Caco-2 (cell line): ENCODE measurements around the gene BHLHE23. TPM values are rescaled to one million over a fixed set of nuclear protein-coding genes. Genes with fewer than 3 reads are reported as not detected.

Source experiments
- BruUV-seq: library from RNA; stranded (reverse); fragments of 400-500 nt; replicated peaks from 2 replicates; lab custom pipeline; 2021; lab: Mats Ljungman, UMichigan
- CTCF ChIA-PET: fragments of 300-600 bp; sonication (Branson Sonifier 250); formaldehyde crosslinking; loops from one replicate; lab custom pipeline; 2022; ENCODE audit warnings: antibody characterized with exemption; lab: Charles Lee
- POLR2A ChIA-PET: fragments of 300-600 bp; sonication (Branson Sonifier 250); formaldehyde crosslinking; loops from one replicate; lab custom pipeline; 2022; ENCODE audit warnings: antibody characterized with exemption; lab: Charles Lee
- DNase-seq, 2 experiments: peaks; one replicate each; pipeline versions ENCODE4 v3.0.0 to v3.0.0-alpha.2; 2020 to 2022
- H3K27me3 ChIP-seq: replicated peaks from 2 replicates; pipeline ENCODE4 v1.6.0; 2011; ENCODE audit warnings: low read length; ENCODE audit not compliant: control insufficient read depth, insufficient read depth
- H3K36me3 ChIP-seq: 2 replicates; pipeline ENCODE4 v1.5.1; 2011; ENCODE audit warnings: low read length; ENCODE audit not compliant: control insufficient read depth, insufficient read depth
- H3K4me1 ChIP-seq: fragments of 250-450 bp; sonication (Bioruptor Pico); 2 replicates; pipeline ENCODE4 v1.5.1; 2020; ENCODE audit warnings: mild to moderate bottlenecking
- H3K4me3 ChIP-seq: 2 replicates; pipeline ENCODE4 v1.5.1; 2011; ENCODE audit warnings: low read depth, mild to moderate bottlenecking, control low read depth, low read length
- H3K9me3 ChIP-seq: fragments of 250-450 bp; sonication (Bioruptor Pico); 2 replicates; pipeline ENCODE4 v1.5.1; 2020; ENCODE audit warnings: mild to moderate bottlenecking, moderate library complexity
- H3K27ac Mint-ChIP-seq: one replicate; pipeline ENCODE4 v1.8.0; 2022; ENCODE audit warnings: mixed read lengths; ENCODE audit not compliant: unreplicated experiment
- H3K27me3 Mint-ChIP-seq: one replicate; pipeline ENCODE4 v1.8.0; 2022; ENCODE audit warnings: mixed read lengths; ENCODE audit not compliant: insufficient read depth, unreplicated experiment
- H3K36me3 Mint-ChIP-seq: one replicate; pipeline ENCODE4 v1.8.0; 2022; ENCODE audit warnings: mild to moderate bottlenecking, mixed read lengths; ENCODE audit not compliant: insufficient read depth, unreplicated experiment
- H3K4me1 Mint-ChIP-seq: one replicate; pipeline ENCODE4 v1.8.0; 2022; ENCODE audit warnings: low read depth, mixed read lengths; ENCODE audit not compliant: unreplicated experiment
- H3K4me3 Mint-ChIP-seq: one replicate; pipeline ENCODE4 v1.8.0; 2022; ENCODE audit warnings: mild to moderate bottlenecking, moderate library complexity, mixed read lengths; ENCODE audit not compliant: unreplicated experiment
- H3K9me3 Mint-ChIP-seq: one replicate; pipeline ENCODE4 v1.8.0; 2022; ENCODE audit warnings: mixed read lengths; ENCODE audit not compliant: unreplicated experiment
- CTCF ChIP-seq, 2 experiments: fragments of 200-600 bp in 1 of 2; IDR thresholded peaks; 1 replicate in 1 of 2; 2 replicates in 1 of 2; pipeline versions ENCODE4 v1.5.1 to v1.8.0; 2011 to 2022; ENCODE audit warnings: antibody characterized with exemption in 1 of 2, control low read depth in 1 of 2, inconsistent platforms in 1 of 2, low read depth in 1 of 2, low read length in 1 of 2, mild to moderate bottlenecking in 1 of 2, moderate library complexity in 1 of 2; ENCODE audit not compliant: insufficient read depth in 1 of 2, severe bottlenecking in 1 of 2, unreplicated experiment in 1 of 2
- intact Hi-C: fragments of 100-400 bp; cut with micrococcal nuclease; formaldehyde crosslinking; loops from one replicate; pipeline ENCODE4 v1.10.0; 2022; ENCODE audit not compliant: unreplicated experiment
- total RNA-seq: library from RNA; stranded (reverse); gene quantifications from 2 replicates; pipeline ENCODE4 v1.2.3, GENCODE V29; 2022

Gene BHLHE23
- total RNA-seq, 1 experiment from 2014 or later: 0.95 TPM

- ChIA-PET CTCF (interaction anchor here (1.9 to 2.3 kb wide), 2 partner anchors 8 to 28 kb away, joined by 8 to 20 read pairs; no protein-coding TSS in a partner anchor), POLR2A (interaction anchor here (0.7 kb wide), 1 partner anchor 28 kb away, joined by 3 read pairs; no protein-coding TSS in a partner anchor)
- no peak for DNase-seq
- H3K27ac Mint-ChIP-seq: no peak overlapping the region
- H3K36me3 ChIP-seq: no peaks in the 10 kb centered on the region
- intact Hi-C loops: no loop called here
- H3K4me3 Mint-ChIP-seq: no peak overlapping the region
- H3K36me3 Mint-ChIP-seq: no peaks in the 10 kb centered on the region
- peaks cover 4% of the 10 kb centered on the region for H3K27me3 Mint-ChIP-seq
- no peaks in the 10 kb centered on the region for H3K27me3 ChIP-seq
- no TSS peak for BruUV-seq
- TF ChIP-seq CTCF (IDR thresholded peaks at IDR 0.05; ENCODE audit: insufficient read depth in 1 of 2, low read depth in 1 of 2, low read length in 1 of 2, severe bottlenecking in 1 of 2, unreplicated experiment in 1 of 2): no peak
- H3K4me1 ChIP-seq: no peaks in the 10 kb centered on the region
- no peaks in the 10 kb centered on the region for H3K4me1 Mint-ChIP-seq
- no peak overlapping the region for H3K4me3 ChIP-seq
- no peaks in the 10 kb centered on the region for H3K9me3 ChIP-seq
- H3K9me3 Mint-ChIP-seq: no peaks in the 10 kb centered on the region
Observed at GRCh38 chr20:62980970-62981369, 25.8 kb downstream of the BHLHE23 start.

GRCh38 chr20:62980380-62980960 lies 26.3 kb downstream of the BHLHE23 start:
- H3K4me3 ChIP-seq: no peak overlapping the region
- POLR2A ChIA-PET: interaction anchor here (0.7 kb wide), 1 partner anchor 28 kb away, joined by 3 read pairs; no protein-coding TSS in a partner anchor
- H3K4me1 ChIP-seq: no peaks in the 10 kb centered on the region
- H3K27ac Mint-ChIP-seq: no peak overlapping the region
- no peak for DNase-seq
- no peak overlapping the region for H3K4me3 Mint-ChIP-seq
- H3K9me3 ChIP-seq: no peaks in the 10 kb centered on the region
- no peaks in the 10 kb centered on the region for H3K36me3 Mint-ChIP-seq
- H3K36me3 ChIP-seq: no peaks in the 10 kb centered on the region
- intact Hi-C loops: no loop called here
- no peaks in the 10 kb centered on the region for H3K27me3 ChIP-seq
- CTCF ChIA-PET: interaction anchor here (0.9 to 2.3 kb wide), 3 partner anchors 8 to 34 kb away, joined by 3 to 20 read pairs (median 8); no protein-coding TSS in a partner anchor
- H3K9me3 Mint-ChIP-seq: no peaks in the 10 kb centered on the region
- no TSS peak for BruUV-seq
- no peak for TF ChIP-seq CTCF (IDR thresholded peaks at IDR 0.05; ENCODE audit: insufficient read depth in 1 of 2, low read depth in 1 of 2, low read length in 1 of 2, severe bottlenecking in 1 of 2, unreplicated experiment in 1 of 2)
- peaks cover 4% of the 10 kb centered on the region for H3K27me3 Mint-ChIP-seq
- no peaks in the 10 kb centered on the region for H3K4me1 Mint-ChIP-seq

- no TSS peak for BruUV-seq
- Histone ChIP-seq H3K4me1 (no peaks in the 10 kb centered on the region), H3K4me3 (no peak overlapping the region), H3K36me3 (no peaks in the 10 kb centered on the region), H3K9me3 (no peaks in the 10 kb centered on the region), H3K27me3 (no peaks in the 10 kb centered on the region)
- Mint-ChIP-seq H3K4me1 (no peaks in the 10 kb centered on the region), H3K36me3 (no peaks in the 10 kb centered on the region), H3K27ac (no peak overlapping the region), H3K4me3 (no peak overlapping the region), H3K27me3 (peaks cover 4% of the 10 kb centered on the region), H3K9me3 (no peaks in the 10 kb centered on the region)
- ChIA-PET POLR2A (no interaction called here), CTCF (interaction anchor here (0.9 to 2.3 kb wide), 6 partner anchors 7 to 186 kb away, joined by 3 to 20 read pairs (median 4); no protein-coding TSS in a partner anchor)
- intact Hi-C loops: no loop called here
- no peak for DNase-seq
- TF ChIP-seq CTCF (IDR thresholded peaks at IDR 0.05; ENCODE audit: insufficient read depth in 1 of 2, low read depth in 1 of 2, low read length in 1 of 2, severe bottlenecking in 1 of 2, unreplicated experiment in 1 of 2): no peak
Observed at GRCh38 chr20:62979876-62980373, 26.8 kb downstream of the BHLHE23 start.
